IMR-90 (cell line): ENCODE data around the gene ABCB1. TPM values are rescaled to one million over a fixed set of nuclear protein-coding genes. Genes with fewer than 3 reads are reported as not detected.

Experiments used
- ATAC-seq: fragments of 200-7000 bp; cut with Tn5 transposase; 2 replicates; pipeline ENCODE4 v1.9.1; 2020; ENCODE audit warnings: low read depth, mild to moderate bottlenecking, moderate library complexity
- BruUV-seq: library from RNA; stranded (reverse); fragments of 400-500 nt; replicated peaks from 2 replicates; lab custom pipeline; 2021; lab: Mats Ljungman, UMichigan
- CTCF ChIA-PET: fragments of 300-600 bp; formaldehyde crosslinking; extraction: SDS; loops from one replicate; lab custom pipeline; 2021; ENCODE audit warnings: antibody characterized with exemption; lab: Yijun Ruan, JAX
- POLR2A ChIA-PET: fragments of 300-600 bp; sonication (Branson Sonifier 250); formaldehyde crosslinking; loops from one replicate; lab custom pipeline; 2022; ENCODE audit warnings: antibody characterized with exemption; ENCODE audit not compliant: unreplicated experiment; lab: Charles Lee
- DNase-seq: peaks from one replicate; pipeline ENCODE4 v3.0.0; 2013
- H2AFZ ChIP-seq: replicated peaks from 2 replicates; pipeline ENCODE3; 2013; ENCODE audit warnings: low read length, mild to moderate bottlenecking; ENCODE audit not compliant: poor library complexity
- H2AK5ac ChIP-seq: 2 replicates; pipeline ENCODE4 v1.6.1; 2013; ENCODE audit warnings: low read depth, low read length, inconsistent platforms
- H2AK9ac ChIP-seq: replicated peaks from 2 replicates; pipeline ENCODE3; 2013; ENCODE audit warnings: mild to moderate bottlenecking, low read depth, low read length, moderate library complexity; ENCODE audit not compliant: poor library complexity
- H2BK120ac ChIP-seq: 2 replicates; pipeline ENCODE4 v1.6.1; 2013; ENCODE audit warnings: low read depth, low read length, inconsistent platforms
- H2BK15ac ChIP-seq: 3 replicates; pipeline ENCODE4 v1.6.1; 2013; ENCODE audit warnings: low read depth, low read length, inconsistent platforms
- H2BK20ac ChIP-seq: 2 replicates; pipeline ENCODE4 v1.6.1; 2013; ENCODE audit warnings: low read depth, mild to moderate bottlenecking, inconsistent platforms, low read length, moderate library complexity
- H2BK5ac ChIP-seq: 2 replicates; pipeline ENCODE4 v1.6.1; 2013; ENCODE audit warnings: mild to moderate bottlenecking, low read depth, low read length, inconsistent platforms; ENCODE audit not compliant: poor library complexity, severe bottlenecking
- H3K14ac ChIP-seq: replicated peaks from 2 replicates; pipeline ENCODE4 v1.6.1; 2013; ENCODE audit warnings: low read depth, low read length, inconsistent platforms
- H3K18ac ChIP-seq: 2 replicates; pipeline ENCODE4 v1.6.1; 2013; ENCODE audit warnings: low read depth, low read length, control low read depth
- H3K23ac ChIP-seq: 2 replicates; pipeline ENCODE4 v1.6.1; 2013; ENCODE audit warnings: low read depth, low read length, inconsistent platforms
- H3K27ac ChIP-seq: 2 replicates; pipeline ENCODE4 v1.5.1; 2013; ENCODE audit warnings: mild to moderate bottlenecking, control low read depth, low read length; ENCODE audit not compliant: insufficient read depth
- H3K27me3 ChIP-seq: 2 replicates; pipeline ENCODE4 v1.6.1; 2013; ENCODE audit warnings: low read length; ENCODE audit not compliant: control insufficient read depth, insufficient read depth
- H3K36me3 ChIP-seq: 2 replicates; pipeline ENCODE4 v1.6.1; 2013; ENCODE audit warnings: low read length, mixed read lengths; ENCODE audit not compliant: control insufficient read depth, insufficient read depth
- H3K4ac ChIP-seq: 2 replicates; pipeline ENCODE4 v1.6.1; 2013; ENCODE audit warnings: low read depth, low read length, inconsistent platforms
- H3K4me1 ChIP-seq: 2 replicates; pipeline ENCODE4 v1.6.1; 2013; ENCODE audit warnings: low read length, mixed read lengths; ENCODE audit not compliant: control insufficient read depth, insufficient read depth
- H3K4me2 ChIP-seq: 2 replicates; pipeline ENCODE4 v1.6.1; 2013; ENCODE audit warnings: low read depth, mild to moderate bottlenecking, control low read depth, low read length, moderate library complexity
- H3K4me3 ChIP-seq: 2 replicates; pipeline ENCODE4 v1.5.1; 2013; ENCODE audit warnings: low read depth, mild to moderate bottlenecking, control low read depth, low read length, moderate library complexity; ENCODE audit not compliant: insufficient read depth
- H3K56ac ChIP-seq: 2 replicates; pipeline ENCODE4 v1.6.1; 2013; ENCODE audit warnings: low read length, inconsistent platforms; ENCODE audit not compliant: insufficient read depth; ENCODE audit errors: extremely low read depth
- H3K79me1 ChIP-seq, 2 experiments: 2 replicates each; pipeline ENCODE4 v1.6.1; 2013; ENCODE audit warnings: low read length in 2 of 2, inconsistent platforms in 1 of 2, low read depth in 1 of 2
- H3K9ac ChIP-seq: 2 replicates; pipeline ENCODE4 v1.6.1; 2013; ENCODE audit warnings: low read depth, low read length, control low read depth
- H3K9me1 ChIP-seq: 2 replicates; pipeline ENCODE4 v1.6.1; 2013; ENCODE audit warnings: low read length, inconsistent platforms; ENCODE audit not compliant: insufficient read depth
- H3K9me3 ChIP-seq: 2 replicates; pipeline ENCODE4 v1.6.1; 2013; ENCODE audit warnings: low read length; ENCODE audit not compliant: control insufficient read depth, insufficient read depth
- H4K20me1 ChIP-seq: 2 replicates; pipeline ENCODE4 v1.6.1; 2013; ENCODE audit warnings: low read length, inconsistent platforms; ENCODE audit not compliant: insufficient read depth
- H4K5ac ChIP-seq: 2 replicates; pipeline ENCODE4 v1.6.1; 2013; ENCODE audit warnings: mild to moderate bottlenecking, low read depth, low read length, control low read depth
- H4K8ac ChIP-seq, 2 experiments: 2 replicates each; pipeline ENCODE4 v1.6.1; 2013; ENCODE audit warnings: low read depth in 2 of 2, low read length in 2 of 2, control low read depth in 1 of 2, inconsistent platforms in 1 of 2
- H4K91ac ChIP-seq: 2 replicates; pipeline ENCODE4 v1.6.1; 2013; ENCODE audit warnings: low read depth, low read length, inconsistent platforms; ENCODE audit not compliant: insufficient read depth
- CEBPB ChIP-seq: IDR thresholded peaks from 2 replicates; pipeline ENCODE4 v1.6.1; 2012; ENCODE audit warnings: low read depth, low read length, improper control_type of control experiment
- MAFK ChIP-seq: IDR thresholded peaks from 2 replicates; pipeline ENCODE4 v1.6.1; 2012; ENCODE audit warnings: low read depth, low read length, improper control_type of control experiment
- NFE2L2 ChIP-seq: fragments of 150-350 bp; IDR thresholded peaks from 2 replicates; pipeline ENCODE4 v1.6.1; 2016; ENCODE audit warnings: low read depth, mild to moderate bottlenecking, low read length
- RCOR1 ChIP-seq: IDR thresholded peaks from 2 replicates; pipeline ENCODE4 v1.6.1; 2012; ENCODE audit warnings: mild to moderate bottlenecking, low read length, improper control_type of control experiment; ENCODE audit not compliant: insufficient replicate concordance
- WGBS, 2 experiments: methylation state at CpG; one replicate each; pipeline versions ENCODE4 v1.1.5 to v1.1.7; 2013; ENCODE audit warnings: missing lambda C conversion rate in 2 of 2; ENCODE audit not compliant: insufficient read length in 1 of 2; ENCODE audit errors: extremely low coverage in 2 of 2; 5-methylcytosine and 5-hydroxymethylcytosine counted together
- dilution Hi-C: fragments of 300-500 bp; cut with HindIII; formaldehyde crosslinking; loops from one replicate; pipeline ENCODE4 v1.14.3; 2018; ENCODE audit warnings: low sequenced_read_pairs; ENCODE audit not compliant: unreplicated experiment
- in situ Hi-C: fragments of 300-500 bp; cut with MboI; formaldehyde crosslinking; loops from 3 replicates; pipeline ENCODE4 v1.14.3; 2019; ENCODE audit warnings: low sequenced_read_pairs, inconsistent platforms, mixed read lengths
- intact Hi-C: fragments of 100-400 bp; cut with micrococcal nuclease; formaldehyde crosslinking; loops from 2 replicates; pipeline ENCODE4 v1.10.0; 2022
- polyA plus RNA-seq, 3 experiments: library from polyadenylated mRNA; depleted of rRNA; stranded (reverse); fragments of >200 nt; gene quantifications; 2 replicates each; pipeline ENCODE4 v1.2.3, GENCODE V29; 2012; ENCODE audit warnings: low replicate concordance in 1 of 3
- total RNA-seq: library from RNA; depleted of rRNA; stranded (reverse); fragments of >200 nt; gene quantifications from 2 replicates; pipeline ENCODE4 v1.2.3, GENCODE V29; 2012
- TF ChIP-seq, protein P1 (sequence below): fragments of 150-350 bp; IDR thresholded peaks from 2 replicates; pipeline ENCODE4 v1.6.1; 2016; ENCODE audit warnings: low read depth, mild to moderate bottlenecking, low read length, moderate library complexity, borderline replicate concordance

The ABCB1 gene
- total and polyA plus RNA-seq, 2 of the 4 experiments (the other 2 are of a cell fraction) = 0.80 to 0.90 TPM

DNA sequence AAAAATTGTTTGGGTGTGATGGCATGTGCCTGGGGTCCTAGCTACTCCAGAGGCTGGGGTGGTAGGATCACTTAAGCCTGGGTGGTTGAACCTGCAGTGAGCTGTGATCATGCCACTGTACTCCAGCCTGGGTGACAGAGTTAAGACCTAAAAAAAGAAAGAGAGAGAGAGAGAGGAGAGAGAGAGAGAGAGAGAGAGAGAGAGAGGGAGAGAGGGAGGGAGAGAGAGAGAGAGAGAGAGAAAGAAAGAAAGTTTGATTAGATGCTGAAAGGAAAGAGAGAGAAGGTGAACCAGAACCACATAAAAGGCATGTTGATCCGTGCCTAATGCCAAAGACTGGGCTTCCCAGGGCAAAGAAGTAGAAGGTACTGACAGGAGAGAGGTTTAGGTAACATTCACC lies 11.1 kb downstream of the ABCB1 start:
- Histone ChIP-seq H2AK5ac (no peak overlapping the region), H4K91ac (no peak overlapping the region), H2BK120ac (no peak overlapping the region), H3K9ac (no peak overlapping the region), H3K56ac (no peak overlapping the region), H2AK9ac (no peak overlapping the region), H3K4me1 (no peaks in the 10 kb centered on the region), H3K18ac (no peak overlapping the region), H2AFZ (no peak overlapping the region), H3K4me2 (no peak overlapping the region), H4K8ac (no peak overlapping the region), H4K5ac (no peak overlapping the region), H3K79me1 (no peaks in the 10 kb centered on the region), H3K4ac (no peak overlapping the region), H4K20me1 (no peaks in the 10 kb centered on the region), H3K9me1 (no peaks in the 10 kb centered on the region), H3K14ac (no peak overlapping the region), H2BK5ac (no peak overlapping the region), H3K4me3 (no peak overlapping the region), H3K36me3 (no peaks in the 10 kb centered on the region), H3K9me3 (no peaks in the 10 kb centered on the region), H3K27ac (no peak overlapping the region), H2BK15ac (no peak overlapping the region), H2BK20ac (no peak overlapping the region), H3K23ac (no peak overlapping the region), H3K27me3 (peaks cover 8% of the 10 kb centered on the region)
- TF ChIP-seq, protein P1, sequence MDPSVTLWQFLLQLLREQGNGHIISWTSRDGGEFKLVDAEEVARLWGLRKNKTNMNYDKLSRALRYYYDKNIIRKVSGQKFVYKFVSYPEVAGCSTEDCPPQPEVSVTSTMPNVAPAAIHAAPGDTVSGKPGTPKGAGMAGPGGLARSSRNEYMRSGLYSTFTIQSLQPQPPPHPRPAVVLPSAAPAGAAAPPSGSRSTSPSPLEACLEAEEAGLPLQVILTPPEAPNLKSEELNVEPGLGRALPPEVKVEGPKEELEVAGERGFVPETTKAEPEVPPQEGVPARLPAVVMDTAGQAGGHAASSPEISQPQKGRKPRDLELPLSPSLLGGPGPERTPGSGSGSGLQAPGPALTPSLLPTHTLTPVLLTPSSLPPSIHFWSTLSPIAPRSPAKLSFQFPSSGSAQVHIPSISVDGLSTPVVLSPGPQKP = no peak
- TF ChIP-seq NFE2L2 (no peak), RCOR1 (no peak), CEBPB (no peak), MAFK (no peak)
- intact Hi-C loops (no loop called here), in situ Hi-C loops (no loop called here), dilution Hi-C loops (no loop called here)
- DNase-seq = no peak
- ATAC-seq = no peak
- POLR2A ChIA-PET = no interaction called here
- CTCF ChIA-PET = no interaction called here
- no TSS peak for BruUV-seq
- no CpG with 5 or more reads among the region's 1 CpG for WGBS, 2 experiments
